K562 (cell line): ENCODE results near the gene NUDT14. TPM values are rescaled to one million over a fixed set of nuclear protein-coding genes. Genes with fewer than 3 reads are reported as not detected.

Source experiments
- CEBPG ChIP-seq, 3 experiments: fragments of 200-800 bp in 1 of 3; sonication (Bioruptor generic) in 1 of 3; sonication (generic) in 1 of 3; formaldehyde crosslinking in 1 of 3; IDR thresholded peaks in 2 of 3; conservative IDR thresholded peaks in 1 of 3; 2 replicates each; pipeline versions ENCODE4 v1.6.1 to v1.8.0; 2016 to 2022; ENCODE audit warnings: missing compliant biosample characterization in 2 of 3, missing genetic modification characterization in 2 of 3, mild to moderate bottlenecking in 1 of 3, missing genetic modification reagents in 1 of 3
- CREB3 ChIP-seq: fragments of 450-650 bp; conservative IDR thresholded peaks from 2 replicates; pipeline ENCODE4 v1.6.1; 2016; ENCODE audit warnings: missing genetic modification characterization, low read depth, mild to moderate bottlenecking, missing compliant biosample characterization, moderate library complexity
- TFAP4 ChIP-seq: sonication (generic); formaldehyde crosslinking; IDR thresholded peaks from 2 replicates; pipeline ENCODE4 v1.8.0; 2022; ENCODE audit warnings: missing genetic modification reagents, mild to moderate bottlenecking, moderate library complexity, borderline replicate concordance
- ZBTB8A ChIP-seq: fragments of 450-650 bp; IDR thresholded peaks from 2 replicates; pipeline ENCODE4 v1.6.1; 2018; ENCODE audit warnings: mild to moderate bottlenecking, moderate library complexity; ENCODE audit not compliant: partially characterized antibody
- ZNF830 ChIP-seq: fragments of 250-450 bp; sonication (Bioruptor Pico); IDR thresholded peaks from 2 replicates; pipeline ENCODE4 v1.5.0; 2021; ENCODE audit warnings: mild to moderate bottlenecking
- polyA plus RNA-seq, 8 experiments: library from polyadenylated mRNA; depleted of rRNA in 4 of 8; stranded (reverse) in 5 of 8; unstranded in 3 of 8; fragments of >200 nt; fragmentation: Nextera tagmentation in 2 of 8; fragmentation: Illumina TruSeq in 1 of 8; extraction: Ambion mirVana in 2 of 8; extraction: Trizol in 1 of 8; gene quantifications; 2 replicates each; pipeline versions ENCODE4 v1.2.1 to v1.2.3, GENCODE V29; 2011 to 2014; ENCODE audit warnings: inconsistent platforms in 1 of 8, missing spikeins in 1 of 8
- total RNA-seq, 7 experiments: library from RNA; depleted of rRNA in 6 of 7; stranded (reverse); fragments of >200 nt in 6 of 7; fragmentation: Illumina TruSeq in 2 of 7; extraction: Trizol in 2 of 7; gene quantifications; 2 replicates each; pipeline versions ENCODE4 v1.2.1 to v1.2.3, GENCODE V29; 2011 to 2021; ENCODE audit warnings: low replicate concordance in 1 of 7
- TF ChIP-seq, protein P1 (sequence below): fragments of 200-600 bp; sonication (generic); IDR thresholded peaks from one replicate; pipeline ENCODE4 v1.6.1; 2012; ENCODE audit warnings: mild to moderate bottlenecking, low read depth, low read length, inconsistent platforms
- TF ChIP-seq, protein P2 (sequence below), 2 experiments: IDR thresholded peaks; 2 replicates each; pipeline ENCODE4 v1.6.1; 2011; ENCODE audit warnings: borderline replicate concordance in 1 of 2, control low read depth in 1 of 2, low read depth in 1 of 2, low read length in 1 of 2, mild to moderate bottlenecking in 1 of 2, mixed read lengths in 1 of 2, moderate library complexity in 1 of 2; ENCODE audit not compliant: insufficient read depth in 1 of 2, insufficient read length in 1 of 2, poor library complexity in 1 of 2, severe bottlenecking in 1 of 2; ENCODE audit errors: extremely low read depth in 1 of 2

The NUDT14 gene
- total and polyA plus RNA-seq, 9 of the 15 experiments (the other 6 are each of a cell fraction or from before 2014, with no cell fraction given) = 0.14 to 16.3 (median 8.2) TPM

DNA sequence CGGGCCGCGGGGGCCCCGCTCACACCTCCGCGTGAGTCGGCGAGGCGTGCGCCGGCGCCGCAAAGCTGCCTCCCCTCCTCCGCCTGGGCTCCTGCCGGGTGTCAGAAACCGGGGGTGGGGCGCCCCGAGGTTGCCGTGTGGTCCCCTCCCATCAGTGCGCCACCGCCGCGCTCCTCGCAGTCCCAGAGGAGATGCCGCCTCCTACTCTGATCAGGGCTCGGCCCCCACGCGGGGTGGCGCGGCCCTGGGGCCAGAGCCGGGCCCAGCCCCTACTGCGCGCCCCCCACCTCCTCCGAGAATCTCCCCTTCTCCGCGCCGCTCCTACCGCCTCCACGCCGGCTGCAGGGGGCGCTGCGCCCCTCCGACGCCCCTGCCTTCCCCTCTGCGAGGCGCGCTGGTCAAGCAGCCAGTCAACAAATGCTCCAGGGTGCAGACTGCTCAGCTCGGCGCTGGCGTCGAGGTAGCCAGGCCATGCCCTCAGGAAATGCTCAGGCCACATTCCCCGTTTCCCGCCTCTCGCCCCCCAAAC lies 12.1 kb downstream of the NUDT14 start (continued):
- TF ChIP-seq, protein P1, sequence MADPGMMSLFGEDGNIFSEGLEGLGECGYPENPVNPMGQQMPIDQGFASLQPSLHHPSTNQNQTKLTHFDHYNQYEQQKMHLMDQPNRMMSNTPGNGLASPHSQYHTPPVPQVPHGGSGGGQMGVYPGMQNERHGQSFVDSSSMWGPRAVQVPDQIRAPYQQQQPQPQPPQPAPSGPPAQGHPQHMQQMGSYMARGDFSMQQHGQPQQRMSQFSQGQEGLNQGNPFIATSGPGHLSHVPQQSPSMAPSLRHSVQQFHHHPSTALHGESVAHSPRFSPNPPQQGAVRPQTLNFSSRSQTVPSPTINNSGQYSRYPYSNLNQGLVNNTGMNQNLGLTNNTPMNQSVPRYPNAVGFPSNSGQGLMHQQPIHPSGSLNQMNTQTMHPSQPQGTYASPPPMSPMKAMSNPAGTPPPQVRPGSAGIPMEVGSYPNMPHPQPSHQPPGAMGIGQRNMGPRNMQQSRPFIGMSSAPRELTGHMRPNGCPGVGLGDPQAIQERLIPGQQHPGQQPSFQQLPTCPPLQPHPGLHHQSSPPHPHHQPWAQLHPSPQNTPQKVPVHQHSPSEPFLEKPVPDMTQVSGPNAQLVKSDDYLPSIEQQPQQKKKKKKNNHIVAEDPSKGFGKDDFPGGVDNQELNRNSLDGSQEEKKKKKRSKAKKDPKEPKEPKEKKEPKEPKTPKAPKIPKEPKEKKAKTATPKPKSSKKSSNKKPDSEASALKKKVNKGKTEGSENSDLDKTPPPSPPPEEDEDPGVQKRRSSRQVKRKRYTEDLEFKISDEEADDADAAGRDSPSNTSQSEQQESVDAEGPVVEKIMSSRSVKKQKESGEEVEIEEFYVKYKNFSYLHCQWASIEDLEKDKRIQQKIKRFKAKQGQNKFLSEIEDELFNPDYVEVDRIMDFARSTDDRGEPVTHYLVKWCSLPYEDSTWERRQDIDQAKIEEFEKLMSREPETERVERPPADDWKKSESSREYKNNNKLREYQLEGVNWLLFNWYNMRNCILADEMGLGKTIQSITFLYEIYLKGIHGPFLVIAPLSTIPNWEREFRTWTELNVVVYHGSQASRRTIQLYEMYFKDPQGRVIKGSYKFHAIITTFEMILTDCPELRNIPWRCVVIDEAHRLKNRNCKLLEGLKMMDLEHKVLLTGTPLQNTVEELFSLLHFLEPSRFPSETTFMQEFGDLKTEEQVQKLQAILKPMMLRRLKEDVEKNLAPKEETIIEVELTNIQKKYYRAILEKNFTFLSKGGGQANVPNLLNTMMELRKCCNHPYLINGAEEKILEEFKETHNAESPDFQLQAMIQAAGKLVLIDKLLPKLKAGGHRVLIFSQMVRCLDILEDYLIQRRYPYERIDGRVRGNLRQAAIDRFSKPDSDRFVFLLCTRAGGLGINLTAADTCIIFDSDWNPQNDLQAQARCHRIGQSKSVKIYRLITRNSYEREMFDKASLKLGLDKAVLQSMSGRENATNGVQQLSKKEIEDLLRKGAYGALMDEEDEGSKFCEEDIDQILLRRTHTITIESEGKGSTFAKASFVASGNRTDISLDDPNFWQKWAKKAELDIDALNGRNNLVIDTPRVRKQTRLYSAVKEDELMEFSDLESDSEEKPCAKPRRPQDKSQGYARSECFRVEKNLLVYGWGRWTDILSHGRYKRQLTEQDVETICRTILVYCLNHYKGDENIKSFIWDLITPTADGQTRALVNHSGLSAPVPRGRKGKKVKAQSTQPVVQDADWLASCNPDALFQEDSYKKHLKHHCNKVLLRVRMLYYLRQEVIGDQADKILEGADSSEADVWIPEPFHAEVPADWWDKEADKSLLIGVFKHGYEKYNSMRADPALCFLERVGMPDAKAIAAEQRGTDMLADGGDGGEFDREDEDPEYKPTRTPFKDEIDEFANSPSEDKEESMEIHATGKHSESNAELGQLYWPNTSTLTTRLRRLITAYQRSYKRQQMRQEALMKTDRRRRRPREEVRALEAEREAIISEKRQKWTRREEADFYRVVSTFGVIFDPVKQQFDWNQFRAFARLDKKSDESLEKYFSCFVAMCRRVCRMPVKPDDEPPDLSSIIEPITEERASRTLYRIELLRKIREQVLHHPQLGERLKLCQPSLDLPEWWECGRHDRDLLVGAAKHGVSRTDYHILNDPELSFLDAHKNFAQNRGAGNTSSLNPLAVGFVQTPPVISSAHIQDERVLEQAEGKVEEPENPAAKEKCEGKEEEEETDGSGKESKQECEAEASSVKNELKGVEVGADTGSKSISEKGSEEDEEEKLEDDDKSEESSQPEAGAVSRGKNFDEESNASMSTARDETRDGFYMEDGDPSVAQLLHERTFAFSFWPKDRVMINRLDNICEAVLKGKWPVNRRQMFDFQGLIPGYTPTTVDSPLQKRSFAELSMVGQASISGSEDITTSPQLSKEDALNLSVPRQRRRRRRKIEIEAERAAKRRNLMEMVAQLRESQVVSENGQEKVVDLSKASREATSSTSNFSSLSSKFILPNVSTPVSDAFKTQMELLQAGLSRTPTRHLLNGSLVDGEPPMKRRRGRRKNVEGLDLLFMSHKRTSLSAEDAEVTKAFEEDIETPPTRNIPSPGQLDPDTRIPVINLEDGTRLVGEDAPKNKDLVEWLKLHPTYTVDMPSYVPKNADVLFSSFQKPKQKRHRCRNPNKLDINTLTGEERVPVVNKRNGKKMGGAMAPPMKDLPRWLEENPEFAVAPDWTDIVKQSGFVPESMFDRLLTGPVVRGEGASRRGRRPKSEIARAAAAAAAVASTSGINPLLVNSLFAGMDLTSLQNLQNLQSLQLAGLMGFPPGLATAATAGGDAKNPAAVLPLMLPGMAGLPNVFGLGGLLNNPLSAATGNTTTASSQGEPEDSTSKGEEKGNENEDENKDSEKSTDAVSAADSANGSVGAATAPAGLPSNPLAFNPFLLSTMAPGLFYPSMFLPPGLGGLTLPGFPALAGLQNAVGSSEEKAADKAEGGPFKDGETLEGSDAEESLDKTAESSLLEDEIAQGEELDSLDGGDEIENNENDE = no peak
- TF ChIP-seq ZBTB8A (no peak), TFAP4 (peak; percentile 38; the same call in 1 of the 2 replicates), ZNF830 (CRISPR knock-in tag) (no peak), CEBPG (CRISPR knock-in tag; IDR thresholded peaks at IDR 0.05) (no peak), CEBPG (tag; conservative IDR thresholded peaks at IDR 0.05 in 1 of 2, IDR thresholded peaks at IDR 0.05 in 1 of 2) (no peak), CREB3 (tag) (no peak)
- TF ChIP-seq, protein P2, sequence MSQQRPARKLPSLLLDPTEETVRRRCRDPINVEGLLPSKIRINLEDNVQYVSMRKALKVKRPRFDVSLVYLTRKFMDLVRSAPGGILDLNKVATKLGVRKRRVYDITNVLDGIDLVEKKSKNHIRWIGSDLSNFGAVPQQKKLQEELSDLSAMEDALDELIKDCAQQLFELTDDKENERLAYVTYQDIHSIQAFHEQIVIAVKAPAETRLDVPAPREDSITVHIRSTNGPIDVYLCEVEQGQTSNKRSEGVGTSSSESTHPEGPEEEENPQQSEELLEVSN (IDR thresholded peaks at IDR 0.05; ENCODE audit: borderline replicate concordance in 1 of 2, extremely low read depth in 1 of 2, insufficient read depth in 1 of 2, insufficient read length in 1 of 2, low read depth in 1 of 2, low read length in 1 of 2, poor library complexity in 1 of 2, severe bottlenecking in 1 of 2) = peak in 1 of 2 experiments; percentile 75
